IMR-90 (cell line): ENCODE measurements around the gene ANKRD52. TPM values are rescaled to one million over a fixed set of nuclear protein-coding genes. Genes with fewer than 3 reads are reported as not detected.

Source experiments
- ATAC-seq: fragments of 200-7000 bp; cut with Tn5 transposase; 2 replicates; pipeline ENCODE4 v1.9.1; 2020; ENCODE audit warnings: low read depth, mild to moderate bottlenecking, moderate library complexity
- BruUV-seq: library from RNA; stranded (reverse); fragments of 400-500 nt; replicated peaks from 2 replicates; lab custom pipeline; 2021; lab: Mats Ljungman, UMichigan
- CTCF ChIA-PET: fragments of 300-600 bp; formaldehyde crosslinking; extraction: SDS; loops from one replicate; lab custom pipeline; 2021; ENCODE audit warnings: antibody characterized with exemption; lab: Yijun Ruan, JAX
- POLR2A ChIA-PET: fragments of 300-600 bp; sonication (Branson Sonifier 250); formaldehyde crosslinking; loops from one replicate; lab custom pipeline; 2022; ENCODE audit warnings: antibody characterized with exemption; ENCODE audit not compliant: unreplicated experiment; lab: Charles Lee
- DNase-seq: peaks from one replicate; pipeline ENCODE4 v3.0.0; 2013
- H2AFZ ChIP-seq: replicated peaks from 2 replicates; pipeline ENCODE3; 2013; ENCODE audit warnings: low read length, mild to moderate bottlenecking; ENCODE audit not compliant: poor library complexity
- H2AK5ac ChIP-seq: 2 replicates; pipeline ENCODE4 v1.6.1; 2013; ENCODE audit warnings: low read depth, low read length, inconsistent platforms
- H2AK9ac ChIP-seq: replicated peaks from 2 replicates; pipeline ENCODE3; 2013; ENCODE audit warnings: mild to moderate bottlenecking, low read depth, low read length, moderate library complexity; ENCODE audit not compliant: poor library complexity
- H2BK120ac ChIP-seq: 2 replicates; pipeline ENCODE4 v1.6.1; 2013; ENCODE audit warnings: low read depth, low read length, inconsistent platforms
- H2BK15ac ChIP-seq: 3 replicates; pipeline ENCODE4 v1.6.1; 2013; ENCODE audit warnings: low read depth, low read length, inconsistent platforms
- H2BK20ac ChIP-seq: 2 replicates; pipeline ENCODE4 v1.6.1; 2013; ENCODE audit warnings: low read depth, mild to moderate bottlenecking, inconsistent platforms, low read length, moderate library complexity
- H2BK5ac ChIP-seq: 2 replicates; pipeline ENCODE4 v1.6.1; 2013; ENCODE audit warnings: mild to moderate bottlenecking, low read depth, low read length, inconsistent platforms; ENCODE audit not compliant: poor library complexity, severe bottlenecking
- H3K14ac ChIP-seq: replicated peaks from 2 replicates; pipeline ENCODE4 v1.6.1; 2013; ENCODE audit warnings: low read depth, low read length, inconsistent platforms
- H3K18ac ChIP-seq: 2 replicates; pipeline ENCODE4 v1.6.1; 2013; ENCODE audit warnings: low read depth, low read length, control low read depth
- H3K23ac ChIP-seq: 2 replicates; pipeline ENCODE4 v1.6.1; 2013; ENCODE audit warnings: low read depth, low read length, inconsistent platforms
- H3K27ac ChIP-seq: 2 replicates; pipeline ENCODE4 v1.5.1; 2013; ENCODE audit warnings: mild to moderate bottlenecking, control low read depth, low read length; ENCODE audit not compliant: insufficient read depth
- H3K27me3 ChIP-seq: 2 replicates; pipeline ENCODE4 v1.6.1; 2013; ENCODE audit warnings: low read length; ENCODE audit not compliant: control insufficient read depth, insufficient read depth
- H3K36me3 ChIP-seq: 2 replicates; pipeline ENCODE4 v1.6.1; 2013; ENCODE audit warnings: low read length, mixed read lengths; ENCODE audit not compliant: control insufficient read depth, insufficient read depth
- H3K4ac ChIP-seq: 2 replicates; pipeline ENCODE4 v1.6.1; 2013; ENCODE audit warnings: low read depth, low read length, inconsistent platforms
- H3K4me1 ChIP-seq: 2 replicates; pipeline ENCODE4 v1.6.1; 2013; ENCODE audit warnings: low read length, mixed read lengths; ENCODE audit not compliant: control insufficient read depth, insufficient read depth
- H3K4me2 ChIP-seq: 2 replicates; pipeline ENCODE4 v1.6.1; 2013; ENCODE audit warnings: low read depth, mild to moderate bottlenecking, control low read depth, low read length, moderate library complexity
- H3K4me3 ChIP-seq: 2 replicates; pipeline ENCODE4 v1.5.1; 2013; ENCODE audit warnings: low read depth, mild to moderate bottlenecking, control low read depth, low read length, moderate library complexity; ENCODE audit not compliant: insufficient read depth
- H3K56ac ChIP-seq: 2 replicates; pipeline ENCODE4 v1.6.1; 2013; ENCODE audit warnings: low read length, inconsistent platforms; ENCODE audit not compliant: insufficient read depth; ENCODE audit errors: extremely low read depth
- H3K79me1 ChIP-seq, 2 experiments: 2 replicates each; pipeline ENCODE4 v1.6.1; 2013; ENCODE audit warnings: low read length in 2 of 2, inconsistent platforms in 1 of 2, low read depth in 1 of 2
- H3K9ac ChIP-seq: 2 replicates; pipeline ENCODE4 v1.6.1; 2013; ENCODE audit warnings: low read depth, low read length, control low read depth
- H3K9me1 ChIP-seq: 2 replicates; pipeline ENCODE4 v1.6.1; 2013; ENCODE audit warnings: low read length, inconsistent platforms; ENCODE audit not compliant: insufficient read depth
- H3K9me3 ChIP-seq: 2 replicates; pipeline ENCODE4 v1.6.1; 2013; ENCODE audit warnings: low read length; ENCODE audit not compliant: control insufficient read depth, insufficient read depth
- H4K20me1 ChIP-seq: 2 replicates; pipeline ENCODE4 v1.6.1; 2013; ENCODE audit warnings: low read length, inconsistent platforms; ENCODE audit not compliant: insufficient read depth
- H4K5ac ChIP-seq: 2 replicates; pipeline ENCODE4 v1.6.1; 2013; ENCODE audit warnings: mild to moderate bottlenecking, low read depth, low read length, control low read depth
- H4K8ac ChIP-seq, 2 experiments: 2 replicates each; pipeline ENCODE4 v1.6.1; 2013; ENCODE audit warnings: low read depth in 2 of 2, low read length in 2 of 2, control low read depth in 1 of 2, inconsistent platforms in 1 of 2
- H4K91ac ChIP-seq: 2 replicates; pipeline ENCODE4 v1.6.1; 2013; ENCODE audit warnings: low read depth, low read length, inconsistent platforms; ENCODE audit not compliant: insufficient read depth
- CEBPB ChIP-seq: IDR thresholded peaks from 2 replicates; pipeline ENCODE4 v1.6.1; 2012; ENCODE audit warnings: low read depth, low read length, improper control_type of control experiment
- MAZ ChIP-seq: IDR thresholded peaks from 2 replicates; pipeline ENCODE4 v1.6.1; 2012; ENCODE audit warnings: low read depth, mild to moderate bottlenecking, low read length, improper control_type of control experiment, moderate library complexity, borderline replicate concordance
- POLR2A ChIP-seq: IDR thresholded peaks from 2 replicates; pipeline ENCODE4 v1.6.1; 2012; ENCODE audit warnings: mild to moderate bottlenecking, low read depth, low read length
- RAD21 ChIP-seq: IDR thresholded peaks from 2 replicates; pipeline ENCODE4 v1.6.1; 2012; ENCODE audit warnings: low read length, improper control_type of control experiment
- WGBS, 2 experiments: methylation state at CpG; one replicate each; pipeline versions ENCODE4 v1.1.5 to v1.1.7; 2013; ENCODE audit warnings: missing lambda C conversion rate in 2 of 2; ENCODE audit not compliant: insufficient read length in 1 of 2; ENCODE audit errors: extremely low coverage in 2 of 2; 5-methylcytosine and 5-hydroxymethylcytosine counted together
- dilution Hi-C: fragments of 300-500 bp; cut with HindIII; formaldehyde crosslinking; loops from one replicate; pipeline ENCODE4 v1.14.3; 2018; ENCODE audit warnings: low sequenced_read_pairs; ENCODE audit not compliant: unreplicated experiment
- in situ Hi-C: fragments of 300-500 bp; cut with MboI; formaldehyde crosslinking; loops from 3 replicates; pipeline ENCODE4 v1.14.3; 2019; ENCODE audit warnings: low sequenced_read_pairs, inconsistent platforms, mixed read lengths
- intact Hi-C: fragments of 100-400 bp; cut with micrococcal nuclease; formaldehyde crosslinking; loops from 2 replicates; pipeline ENCODE4 v1.10.0; 2022
- polyA plus RNA-seq, 3 experiments: library from polyadenylated mRNA; depleted of rRNA; stranded (reverse); fragments of >200 nt; gene quantifications; 2 replicates each; pipeline ENCODE4 v1.2.3, GENCODE V29; 2012; ENCODE audit warnings: low replicate concordance in 1 of 3
- total RNA-seq: library from RNA; depleted of rRNA; stranded (reverse); fragments of >200 nt; gene quantifications from 2 replicates; pipeline ENCODE4 v1.2.3, GENCODE V29; 2012

ANKRD52 gene
- total and polyA plus RNA-seq, 2 of the 4 experiments (the other 2 are of a cell fraction) = 15.4 to 35.9 TPM

DNA sequence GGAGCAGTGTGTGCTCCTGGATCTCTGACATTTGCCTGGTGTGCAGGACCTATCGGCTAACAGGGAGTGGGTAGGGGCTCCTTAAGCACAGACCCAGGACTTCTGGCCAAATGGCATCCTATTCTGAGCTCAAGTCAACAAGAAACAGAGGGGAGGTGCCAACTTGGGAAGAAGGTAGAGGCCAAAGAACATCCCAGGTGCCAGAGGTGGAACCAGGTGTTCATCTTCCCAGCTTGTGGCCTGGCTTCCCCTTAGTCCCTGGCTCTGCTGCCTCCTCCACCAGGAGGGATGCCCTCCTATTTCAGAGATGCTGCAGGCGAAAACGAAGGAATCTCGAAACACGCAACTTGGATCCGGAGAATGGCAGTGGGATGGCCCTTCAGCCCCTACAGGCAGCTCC is 22.1 kb downstream of the ANKRD52 start:
- intact Hi-C loops = no loop called here
- Histone ChIP-seq H2AFZ (no peak overlapping the region), H3K4me2 (no peak overlapping the region), H2BK5ac (no peak overlapping the region), H3K4ac (no peak overlapping the region), H3K79me1 (peaks cover under 1 to 18% of the 10 kb centered on the region in 2 experiments; a peak in 3 of 4 replicates), H3K56ac (no peak overlapping the region), H4K20me1 (peaks cover 19% of the 10 kb centered on the region), H2BK120ac (no peak overlapping the region), H3K23ac (no peak overlapping the region), H3K27ac (no peak overlapping the region), H3K4me1 (peaks cover 5% of the 10 kb centered on the region; the same call in 1 of the 2 replicates), H2AK5ac (no peak overlapping the region), H3K18ac (no peak overlapping the region), H3K9me1 (peaks cover 14% of the 10 kb centered on the region; the same call in 1 of the 2 replicates), H2BK20ac (no peak overlapping the region), H3K9me3 (no peaks in the 10 kb centered on the region), H4K91ac (no peak overlapping the region), H3K4me3 (no peak overlapping the region), H4K5ac (no peak overlapping the region), H2BK15ac (no peak overlapping the region), H3K27me3 (no peaks in the 10 kb centered on the region), H4K8ac (no peak overlapping the region), H3K14ac (no peak overlapping the region), H2AK9ac (peak overlapping the region; percentile 61), H3K9ac (no peak overlapping the region), H3K36me3 (peaks cover 30% of the 10 kb centered on the region)
- no peak for TF ChIP-seq MAZ
- no peak for TF ChIP-seq CEBPB
- TF ChIP-seq POLR2A = no peak
- TF ChIP-seq RAD21 = no peak
- ATAC-seq = no peak
- in situ Hi-C loops = no loop called here
- BruUV-seq = no TSS peak
- no CpG with 5 or more reads among the region's 6 CpGs for WGBS, 2 experiments
- DNase-seq = no peak
- dilution Hi-C loops = no loop called here
- POLR2A ChIA-PET = no interaction called here
- CTCF ChIA-PET = no interaction called here
